ENCODE measurements around the gene FMNL2.

DNA sequence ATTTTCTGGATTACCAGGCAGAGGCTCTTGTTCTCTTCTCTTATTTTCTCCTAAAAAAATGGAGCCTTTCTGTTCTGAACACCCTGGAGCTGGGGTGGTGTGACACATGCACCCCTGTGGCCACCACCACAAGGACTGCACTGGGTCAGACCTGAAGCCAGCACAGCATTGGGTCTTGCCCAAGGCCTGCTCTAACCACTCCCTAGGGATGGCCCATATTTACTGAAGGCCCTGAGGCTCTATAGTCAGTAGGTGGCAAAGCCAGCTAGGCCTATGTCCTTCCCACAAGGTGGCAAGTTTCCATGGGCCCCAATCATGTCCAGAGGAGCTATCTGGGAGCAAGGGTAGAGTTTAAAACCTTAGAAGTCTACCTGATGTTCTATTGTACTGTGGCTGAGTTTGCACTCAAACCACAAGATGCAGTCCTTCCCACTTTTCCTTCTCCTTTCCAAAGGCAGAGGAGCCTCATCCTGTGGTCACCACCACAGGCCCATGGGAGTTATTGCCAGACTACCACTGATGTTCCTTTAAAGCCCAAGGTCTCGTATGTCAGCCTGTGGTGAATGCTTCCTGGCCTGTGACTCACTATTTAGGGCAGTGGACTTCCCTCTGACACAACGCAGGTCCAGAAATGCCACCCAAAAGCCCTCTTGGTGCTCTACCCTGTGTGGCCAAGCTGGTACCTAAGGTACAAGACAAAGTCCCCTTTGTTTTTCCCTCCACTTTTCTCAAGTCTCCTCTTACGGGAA, 15.0 kb upstream of the FMNL2 start:
- TF ChIP-seq, protein P1, sequence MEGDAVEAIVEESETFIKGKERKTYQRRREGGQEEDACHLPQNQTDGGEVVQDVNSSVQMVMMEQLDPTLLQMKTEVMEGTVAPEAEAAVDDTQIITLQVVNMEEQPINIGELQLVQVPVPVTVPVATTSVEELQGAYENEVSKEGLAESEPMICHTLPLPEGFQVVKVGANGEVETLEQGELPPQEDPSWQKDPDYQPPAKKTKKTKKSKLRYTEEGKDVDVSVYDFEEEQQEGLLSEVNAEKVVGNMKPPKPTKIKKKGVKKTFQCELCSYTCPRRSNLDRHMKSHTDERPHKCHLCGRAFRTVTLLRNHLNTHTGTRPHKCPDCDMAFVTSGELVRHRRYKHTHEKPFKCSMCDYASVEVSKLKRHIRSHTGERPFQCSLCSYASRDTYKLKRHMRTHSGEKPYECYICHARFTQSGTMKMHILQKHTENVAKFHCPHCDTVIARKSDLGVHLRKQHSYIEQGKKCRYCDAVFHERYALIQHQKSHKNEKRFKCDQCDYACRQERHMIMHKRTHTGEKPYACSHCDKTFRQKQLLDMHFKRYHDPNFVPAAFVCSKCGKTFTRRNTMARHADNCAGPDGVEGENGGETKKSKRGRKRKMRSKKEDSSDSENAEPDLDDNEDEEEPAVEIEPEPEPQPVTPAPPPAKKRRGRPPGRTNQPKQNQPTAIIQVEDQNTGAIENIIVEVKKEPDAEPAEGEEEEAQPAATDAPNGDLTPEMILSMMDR (IDR thresholded peaks at IDR 0.05), result no peak
- no peak for TF ChIP-seq POLR2A (IDR thresholded peaks at IDR 0.05)

All from esophagus squamous epithelium (tissue), 4 donors.